HepG2 (cell line): ENCODE data around the gene ADPRHL1.

Experiments used
- CBX1 ChIP-seq: IDR thresholded peaks from one replicate; pipeline ENCODE4 v1.6.1; 2016; ENCODE audit warnings: antibody characterized with exemption, low read depth
- CTCF ChIP-seq: sonication (generic); formaldehyde crosslinking; IDR thresholded peaks from 2 replicates; pipeline ENCODE4 v1.5.0; 2020; ENCODE audit warnings: mild to moderate bottlenecking, missing genetic modification reagents, moderate library complexity
- EP300 ChIP-seq, 3 experiments: sonication (generic) in 1 of 3; formaldehyde crosslinking in 1 of 3; IDR thresholded peaks; 2 replicates each; pipeline versions ENCODE4 v1.5.1 to v1.6.1; 2011 to 2020; ENCODE audit warnings: low read depth in 2 of 3, low read length in 2 of 3, borderline replicate concordance in 1 of 3, improper control_type of control experiment in 1 of 3, mild to moderate bottlenecking in 1 of 3, missing genetic modification reagents in 1 of 3, moderate library complexity in 1 of 3
- ZNF354B ChIP-seq: sonication (generic); formaldehyde crosslinking; IDR thresholded peaks from 2 replicates; pipeline ENCODE4 v1.8.0; 2022; ENCODE audit warnings: mild to moderate bottlenecking, missing genetic modification reagents
- TF ChIP-seq, protein P1 (sequence below): sonication (generic); formaldehyde crosslinking; IDR thresholded peaks from 2 replicates; pipeline ENCODE4 v1.5.1; 2020; ENCODE audit warnings: mild to moderate bottlenecking, missing genetic modification reagents, moderate library complexity
- TF ChIP-seq, protein P2 (sequence below): sonication (generic); formaldehyde crosslinking; IDR thresholded peaks from 2 replicates; pipeline ENCODE4 v1.4.0; 2020; ENCODE audit warnings: missing genetic modification reagents, borderline replicate concordance

- TF ChIP-seq ZNF354B (CRISPR knock-in tag) (no peak), CTCF (CRISPR knock-in tag) (no peak), CBX1 (no peak), EP300 (IDR thresholded peaks at IDR 0.05; ENCODE audit: low read depth in 2 of 2, low read length in 2 of 2) (no peak), EP300 (CRISPR knock-in tag; IDR thresholded peaks at IDR 0.05; ENCODE audit: borderline replicate concordance) (no peak)
- TF ChIP-seq, protein P1, sequence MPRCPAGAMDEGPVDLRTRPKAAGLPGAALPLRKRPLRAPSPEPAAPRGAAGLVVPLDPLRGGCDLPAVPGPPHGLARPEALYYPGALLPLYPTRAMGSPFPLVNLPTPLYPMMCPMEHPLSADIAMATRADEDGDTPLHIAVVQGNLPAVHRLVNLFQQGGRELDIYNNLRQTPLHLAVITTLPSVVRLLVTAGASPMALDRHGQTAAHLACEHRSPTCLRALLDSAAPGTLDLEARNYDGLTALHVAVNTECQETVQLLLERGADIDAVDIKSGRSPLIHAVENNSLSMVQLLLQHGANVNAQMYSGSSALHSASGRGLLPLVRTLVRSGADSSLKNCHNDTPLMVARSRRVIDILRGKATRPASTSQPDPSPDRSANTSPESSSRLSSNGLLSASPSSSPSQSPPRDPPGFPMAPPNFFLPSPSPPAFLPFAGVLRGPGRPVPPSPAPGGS (CRISPR knock-in tag), result no peak
- TF ChIP-seq, protein P2, sequence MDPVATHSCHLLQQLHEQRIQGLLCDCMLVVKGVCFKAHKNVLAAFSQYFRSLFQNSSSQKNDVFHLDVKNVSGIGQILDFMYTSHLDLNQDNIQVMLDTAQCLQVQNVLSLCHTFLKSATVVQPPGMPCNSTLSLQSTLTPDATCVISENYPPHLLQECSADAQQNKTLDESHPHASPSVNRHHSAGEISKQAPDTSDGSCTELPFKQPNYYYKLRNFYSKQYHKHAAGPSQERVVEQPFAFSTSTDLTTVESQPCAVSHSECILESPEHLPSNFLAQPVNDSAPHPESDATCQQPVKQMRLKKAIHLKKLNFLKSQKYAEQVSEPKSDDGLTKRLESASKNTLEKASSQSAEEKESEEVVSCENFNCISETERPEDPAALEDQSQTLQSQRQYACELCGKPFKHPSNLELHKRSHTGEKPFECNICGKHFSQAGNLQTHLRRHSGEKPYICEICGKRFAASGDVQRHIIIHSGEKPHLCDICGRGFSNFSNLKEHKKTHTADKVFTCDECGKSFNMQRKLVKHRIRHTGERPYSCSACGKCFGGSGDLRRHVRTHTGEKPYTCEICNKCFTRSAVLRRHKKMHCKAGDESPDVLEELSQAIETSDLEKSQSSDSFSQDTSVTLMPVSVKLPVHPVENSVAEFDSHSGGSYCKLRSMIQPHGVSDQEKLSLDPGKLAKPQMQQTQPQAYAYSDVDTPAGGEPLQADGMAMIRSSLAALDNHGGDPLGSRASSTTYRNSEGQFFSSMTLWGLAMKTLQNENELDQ (CRISPR knock-in tag), result no peak
Measured at GRCh38 chr13:113500530-113501265, 47.4 kb upstream of the ADPRHL1 start.
